DND-41 (cell line): Measurements from ENCODE around the gene STEAP4.

Source experiments
- EZH2 ChIP-seq: IDR thresholded peaks from 3 replicates; pipeline ENCODE4 v1.6.1; 2012; ENCODE audit warnings: borderline replicate concordance, low read depth, mild to moderate bottlenecking, moderate library complexity, low read length, inconsistent platforms; ENCODE audit not compliant: severe bottlenecking
- TF ChIP-seq, protein P1 (sequence below): IDR thresholded peaks from 2 replicates; pipeline ENCODE4 v1.5.1; 2012; ENCODE audit warnings: borderline replicate concordance, low read length, moderate library complexity, mild to moderate bottlenecking; ENCODE audit not compliant: poor library complexity, severe bottlenecking; ENCODE audit errors: extremely low read depth

DNA sequence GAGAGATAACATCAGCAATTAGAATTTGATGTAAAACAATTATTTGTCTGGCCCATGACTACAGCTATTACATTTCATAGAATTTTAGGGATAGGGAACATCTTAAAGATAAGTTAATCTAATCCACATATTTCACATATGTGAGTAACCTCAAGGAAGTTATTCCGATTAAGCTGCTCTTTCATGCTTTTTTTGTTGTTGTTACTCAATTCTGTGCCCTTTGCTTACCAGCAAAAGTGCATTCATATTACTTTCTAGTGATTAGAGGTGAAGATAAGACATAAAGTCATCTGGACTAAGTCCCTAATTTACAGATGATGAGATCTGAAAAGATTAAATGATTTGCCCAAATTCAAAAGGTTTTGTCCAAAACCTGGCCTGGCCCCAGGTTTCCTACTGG is 46.0 kb downstream of the STEAP4 start:
- TF ChIP-seq, protein P1, sequence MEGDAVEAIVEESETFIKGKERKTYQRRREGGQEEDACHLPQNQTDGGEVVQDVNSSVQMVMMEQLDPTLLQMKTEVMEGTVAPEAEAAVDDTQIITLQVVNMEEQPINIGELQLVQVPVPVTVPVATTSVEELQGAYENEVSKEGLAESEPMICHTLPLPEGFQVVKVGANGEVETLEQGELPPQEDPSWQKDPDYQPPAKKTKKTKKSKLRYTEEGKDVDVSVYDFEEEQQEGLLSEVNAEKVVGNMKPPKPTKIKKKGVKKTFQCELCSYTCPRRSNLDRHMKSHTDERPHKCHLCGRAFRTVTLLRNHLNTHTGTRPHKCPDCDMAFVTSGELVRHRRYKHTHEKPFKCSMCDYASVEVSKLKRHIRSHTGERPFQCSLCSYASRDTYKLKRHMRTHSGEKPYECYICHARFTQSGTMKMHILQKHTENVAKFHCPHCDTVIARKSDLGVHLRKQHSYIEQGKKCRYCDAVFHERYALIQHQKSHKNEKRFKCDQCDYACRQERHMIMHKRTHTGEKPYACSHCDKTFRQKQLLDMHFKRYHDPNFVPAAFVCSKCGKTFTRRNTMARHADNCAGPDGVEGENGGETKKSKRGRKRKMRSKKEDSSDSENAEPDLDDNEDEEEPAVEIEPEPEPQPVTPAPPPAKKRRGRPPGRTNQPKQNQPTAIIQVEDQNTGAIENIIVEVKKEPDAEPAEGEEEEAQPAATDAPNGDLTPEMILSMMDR, result no peak
- no peak for TF ChIP-seq EZH2
